ENCODE data around the gene WDFY2.

DNA sequence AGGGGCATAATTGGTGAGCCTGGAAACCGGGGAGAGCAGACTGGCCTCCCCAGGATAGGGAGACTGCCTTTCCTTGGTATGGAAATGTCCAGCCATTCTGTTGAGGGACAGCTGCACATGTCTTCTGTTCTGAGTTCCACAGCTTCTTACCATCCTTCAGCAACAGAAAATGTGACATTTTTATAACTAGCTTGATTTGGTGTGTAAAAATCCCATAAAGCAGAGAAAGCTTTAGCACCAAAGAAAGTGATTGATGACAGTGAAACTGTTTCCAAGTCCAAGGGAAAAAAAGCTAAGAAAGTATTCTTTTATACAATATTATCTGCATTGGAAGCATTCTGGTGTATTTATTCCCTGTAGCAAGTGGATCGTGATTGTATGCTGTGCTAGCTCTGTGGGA is 157.8 kb downstream of the WDFY2 start:
- TF ChIP-seq, protein P1, sequence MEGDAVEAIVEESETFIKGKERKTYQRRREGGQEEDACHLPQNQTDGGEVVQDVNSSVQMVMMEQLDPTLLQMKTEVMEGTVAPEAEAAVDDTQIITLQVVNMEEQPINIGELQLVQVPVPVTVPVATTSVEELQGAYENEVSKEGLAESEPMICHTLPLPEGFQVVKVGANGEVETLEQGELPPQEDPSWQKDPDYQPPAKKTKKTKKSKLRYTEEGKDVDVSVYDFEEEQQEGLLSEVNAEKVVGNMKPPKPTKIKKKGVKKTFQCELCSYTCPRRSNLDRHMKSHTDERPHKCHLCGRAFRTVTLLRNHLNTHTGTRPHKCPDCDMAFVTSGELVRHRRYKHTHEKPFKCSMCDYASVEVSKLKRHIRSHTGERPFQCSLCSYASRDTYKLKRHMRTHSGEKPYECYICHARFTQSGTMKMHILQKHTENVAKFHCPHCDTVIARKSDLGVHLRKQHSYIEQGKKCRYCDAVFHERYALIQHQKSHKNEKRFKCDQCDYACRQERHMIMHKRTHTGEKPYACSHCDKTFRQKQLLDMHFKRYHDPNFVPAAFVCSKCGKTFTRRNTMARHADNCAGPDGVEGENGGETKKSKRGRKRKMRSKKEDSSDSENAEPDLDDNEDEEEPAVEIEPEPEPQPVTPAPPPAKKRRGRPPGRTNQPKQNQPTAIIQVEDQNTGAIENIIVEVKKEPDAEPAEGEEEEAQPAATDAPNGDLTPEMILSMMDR (IDR thresholded peaks at IDR 0.05; ENCODE audit: poor library complexity, severe bottlenecking): no peak
- TF ChIP-seq EZH2 (IDR thresholded peaks at IDR 0.05; ENCODE audit: borderline replicate concordance, insufficient read depth, low read length, poor library complexity, severe bottlenecking) (no peak), POLR2AphosphoS5 (IDR thresholded peaks at IDR 0.05) (no peak), TAF1 (IDR thresholded peaks at IDR 0.05; ENCODE audit: low read depth) (no peak), EP300 (conservative IDR thresholded peaks at IDR 0.05; ENCODE audit: poor library complexity, severe bottlenecking) (no peak), RAD21 (conservative IDR thresholded peaks at IDR 0.05) (no peak), MXI1 (conservative IDR thresholded peaks at IDR 0.05; ENCODE audit: poor library complexity, severe bottlenecking) (no peak)
- TF ChIP-seq, protein P2, sequence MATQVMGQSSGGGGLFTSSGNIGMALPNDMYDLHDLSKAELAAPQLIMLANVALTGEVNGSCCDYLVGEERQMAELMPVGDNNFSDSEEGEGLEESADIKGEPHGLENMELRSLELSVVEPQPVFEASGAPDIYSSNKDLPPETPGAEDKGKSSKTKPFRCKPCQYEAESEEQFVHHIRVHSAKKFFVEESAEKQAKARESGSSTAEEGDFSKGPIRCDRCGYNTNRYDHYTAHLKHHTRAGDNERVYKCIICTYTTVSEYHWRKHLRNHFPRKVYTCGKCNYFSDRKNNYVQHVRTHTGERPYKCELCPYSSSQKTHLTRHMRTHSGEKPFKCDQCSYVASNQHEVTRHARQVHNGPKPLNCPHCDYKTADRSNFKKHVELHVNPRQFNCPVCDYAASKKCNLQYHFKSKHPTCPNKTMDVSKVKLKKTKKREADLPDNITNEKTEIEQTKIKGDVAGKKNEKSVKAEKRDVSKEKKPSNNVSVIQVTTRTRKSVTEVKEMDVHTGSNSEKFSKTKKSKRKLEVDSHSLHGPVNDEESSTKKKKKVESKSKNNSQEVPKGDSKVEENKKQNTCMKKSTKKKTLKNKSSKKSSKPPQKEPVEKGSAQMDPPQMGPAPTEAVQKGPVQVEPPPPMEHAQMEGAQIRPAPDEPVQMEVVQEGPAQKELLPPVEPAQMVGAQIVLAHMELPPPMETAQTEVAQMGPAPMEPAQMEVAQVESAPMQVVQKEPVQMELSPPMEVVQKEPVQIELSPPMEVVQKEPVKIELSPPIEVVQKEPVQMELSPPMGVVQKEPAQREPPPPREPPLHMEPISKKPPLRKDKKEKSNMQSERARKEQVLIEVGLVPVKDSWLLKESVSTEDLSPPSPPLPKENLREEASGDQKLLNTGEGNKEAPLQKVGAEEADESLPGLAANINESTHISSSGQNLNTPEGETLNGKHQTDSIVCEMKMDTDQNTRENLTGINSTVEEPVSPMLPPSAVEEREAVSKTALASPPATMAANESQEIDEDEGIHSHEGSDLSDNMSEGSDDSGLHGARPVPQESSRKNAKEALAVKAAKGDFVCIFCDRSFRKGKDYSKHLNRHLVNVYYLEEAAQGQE (IDR thresholded peaks at IDR 0.05; ENCODE audit: borderline replicate concordance): no peak
